Anterior cingulate cortex (tissue), 58 donors: Measurements from ENCODE around the gene USP7.
"Not testable (repeated sequence)": the region's sequence is repeated elsewhere in the genome, so short reads cannot be mapped to it uniquely, and the experiment has no call there.

Experiments
- DNase-seq, 58 donors: peaks; one replicate each; lab custom pipeline; 2025; lab: John Stamatoyannopoulos, UW

USP7 gene

GRCh38 chr16:8886593-8887430 lies 76.9 kb downstream of the USP7 start:
- DNase-seq = no peak

GRCh38 chr16:8885674-8886592 lies 77.8 kb downstream of the USP7 start:
- DNase-seq = no peak

GRCh38 chr16:8882725-8883377 lies 80.9 kb downstream of the USP7 start:
- DNase-seq = no peak

- no peak for DNase-seq
These were observed 81.6 kb downstream of the USP7 start, which contains the start of gene LITAFD for GRCh38 chr16:8882041-8882617. Gene LITAFD, plus strand, starts transcription at chr16:8882351. Its CDS starts 2,005 bp downstream, at chr16:8884356.

GRCh38 chr16:8880839-8881510 lies 82.7 kb downstream of the USP7 start:
- DNase-seq = no peak

- DNase-seq = no peak
These were observed 85.2 kb downstream of the USP7 start for GRCh38 chr16:8878523-8878911.

- DNase-seq = no peak
These were observed 85.7 kb downstream of the USP7 start for GRCh38 chr16:8877894-8878522.

GRCh38 chr16:8875317-8875716 lies 88.4 kb downstream of the USP7 start:
- not testable (repeated sequence) for DNase-seq

GRCh38 chr16:8874388-8874787 lies 89.3 kb downstream of the USP7 start:
- DNase-seq = no peak

- DNase-seq = not testable (repeated sequence)
These were observed 89.9 kb downstream of the USP7 start for GRCh38 chr16:8873866-8874195.

GRCh38 chr16:8872967-8873865 lies 90.5 kb downstream of the USP7 start:
- no peak for DNase-seq

GRCh38 chr16:8872071-8872470 lies 91.6 kb downstream of the USP7 start:
- no peak for DNase-seq

- DNase-seq = not testable (repeated sequence)
These were observed 93.8 kb downstream of the USP7 start for GRCh38 chr16:8869988-8870241.

- DNase-seq = no peak
These were observed 94.3 kb downstream of the USP7 start for GRCh38 chr16:8869212-8869987.

- peak; percentile 18 to 93 (median 82) for DNase-seq
These were observed 95.1 kb downstream of the USP7 start, which contains the start of gene CARHSP1 for GRCh38 chr16:8868416-8869211. Gene CARHSP1, minus strand, starts transcription at chr16:8869006. Its CDS starts 9,678 bp downstream, at chr16:8859328.

GRCh38 chr16:8867932-8868415 lies 95.7 kb downstream of the USP7 start:
- peak in 3 of 58 donors; percentile 37 to 64 (median 43) for DNase-seq
